ENCODE data around the gene SPRED3. TPM values are rescaled to one million over a fixed set of nuclear protein-coding genes. Genes with fewer than 3 reads are reported as not detected.

Gene SPRED3
- total RNA-seq, 1 donor from 2014 or later = 3.2 TPM

DNA sequence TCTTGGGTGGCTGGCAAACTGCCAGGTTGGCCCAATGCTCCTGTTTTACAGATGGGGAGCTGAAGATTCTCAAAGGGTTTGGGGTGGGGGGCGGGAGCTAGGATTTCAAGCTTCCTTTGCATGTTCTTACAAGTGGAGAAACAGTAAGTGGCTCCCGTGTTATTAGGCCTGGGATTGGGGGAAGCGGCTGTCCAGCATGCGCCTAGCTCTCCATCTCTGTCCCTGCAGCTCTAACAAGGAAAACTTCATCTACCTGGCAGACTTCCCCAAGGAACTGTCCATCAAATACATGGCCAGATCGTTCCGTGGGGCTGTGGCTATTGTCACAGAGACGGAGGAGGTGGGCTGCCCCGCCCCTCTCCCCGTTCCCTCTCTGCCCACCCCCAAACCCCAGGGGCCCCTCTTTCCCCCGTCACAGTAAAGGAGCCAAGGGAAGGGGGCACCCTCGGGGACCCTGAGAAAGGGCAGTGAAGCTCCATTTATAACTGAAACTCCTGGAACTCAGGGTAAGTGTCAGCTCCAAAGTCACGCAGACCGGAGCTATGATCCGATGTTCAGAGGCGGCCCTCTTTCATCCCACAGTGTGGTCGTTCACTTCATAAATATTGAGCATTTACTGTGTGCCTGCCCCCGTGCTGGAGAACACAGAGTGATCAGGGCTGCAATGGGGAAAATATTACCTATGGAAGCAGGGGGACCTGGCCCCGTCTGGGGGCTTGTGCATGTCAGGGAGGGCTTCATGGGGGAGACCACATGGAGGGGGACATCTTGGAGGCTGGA is 29.1 kb upstream of the SPRED3 start:
- TF ChIP-seq, protein P1, sequence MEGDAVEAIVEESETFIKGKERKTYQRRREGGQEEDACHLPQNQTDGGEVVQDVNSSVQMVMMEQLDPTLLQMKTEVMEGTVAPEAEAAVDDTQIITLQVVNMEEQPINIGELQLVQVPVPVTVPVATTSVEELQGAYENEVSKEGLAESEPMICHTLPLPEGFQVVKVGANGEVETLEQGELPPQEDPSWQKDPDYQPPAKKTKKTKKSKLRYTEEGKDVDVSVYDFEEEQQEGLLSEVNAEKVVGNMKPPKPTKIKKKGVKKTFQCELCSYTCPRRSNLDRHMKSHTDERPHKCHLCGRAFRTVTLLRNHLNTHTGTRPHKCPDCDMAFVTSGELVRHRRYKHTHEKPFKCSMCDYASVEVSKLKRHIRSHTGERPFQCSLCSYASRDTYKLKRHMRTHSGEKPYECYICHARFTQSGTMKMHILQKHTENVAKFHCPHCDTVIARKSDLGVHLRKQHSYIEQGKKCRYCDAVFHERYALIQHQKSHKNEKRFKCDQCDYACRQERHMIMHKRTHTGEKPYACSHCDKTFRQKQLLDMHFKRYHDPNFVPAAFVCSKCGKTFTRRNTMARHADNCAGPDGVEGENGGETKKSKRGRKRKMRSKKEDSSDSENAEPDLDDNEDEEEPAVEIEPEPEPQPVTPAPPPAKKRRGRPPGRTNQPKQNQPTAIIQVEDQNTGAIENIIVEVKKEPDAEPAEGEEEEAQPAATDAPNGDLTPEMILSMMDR (IDR thresholded peaks at IDR 0.05; ENCODE audit: unreplicated experiment) = no peak
- H3K4me1 Mint-ChIP-seq (ENCODE audit: unreplicated experiment) = peaks cover 7% of the 10 kb centered on the region
- H3K27ac Mint-ChIP-seq (ENCODE audit: unreplicated experiment) = no peak overlapping the region
- H3K4me3 Mint-ChIP-seq (ENCODE audit: unreplicated experiment) = no peak overlapping the region
- peaks cover 23% of the 10 kb centered on the region for H3K27me3 Mint-ChIP-seq (ENCODE audit: unreplicated experiment)
- DNase-seq (ENCODE audit: low spot score) = no peak
- H3K9me3 Mint-ChIP-seq (ENCODE audit: unreplicated experiment) = no peaks in the 10 kb centered on the region
- H3K36me3 Mint-ChIP-seq (ENCODE audit: low read depth, unreplicated experiment) = peaks cover 6% of the 10 kb centered on the region

DNA sequence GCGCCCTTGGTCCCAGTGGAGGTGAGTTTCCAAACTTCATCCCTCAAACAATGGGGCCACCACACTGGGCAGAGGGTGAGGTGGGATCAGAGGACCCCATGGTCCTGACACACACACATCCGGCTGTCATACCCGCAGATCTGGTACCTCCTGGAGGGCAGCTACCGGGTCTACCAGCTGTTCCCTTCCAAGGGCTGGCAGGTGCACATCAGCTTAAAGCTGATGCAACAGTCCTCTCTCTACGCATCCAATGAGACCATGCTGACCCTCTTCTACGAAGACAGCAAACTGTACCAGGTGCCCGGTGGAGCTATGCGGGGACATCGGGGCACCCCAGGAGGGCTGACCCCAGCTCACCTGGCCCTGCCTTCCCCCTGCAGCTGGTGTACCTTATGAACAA is 28.1 kb upstream of the SPRED3 start:
- no peaks in the 10 kb centered on the region for H3K9me3 Mint-ChIP-seq (ENCODE audit: unreplicated experiment)
- H3K27me3 Mint-ChIP-seq (ENCODE audit: unreplicated experiment) = peaks cover 24% of the 10 kb centered on the region
- H3K36me3 Mint-ChIP-seq (ENCODE audit: low read depth, unreplicated experiment) = peaks cover 6% of the 10 kb centered on the region
- no peak overlapping the region for H3K27ac Mint-ChIP-seq (ENCODE audit: unreplicated experiment)
- peaks cover 7% of the 10 kb centered on the region for H3K4me1 Mint-ChIP-seq (ENCODE audit: unreplicated experiment)
- peak overlapping the region; percentile 86 for H3K4me3 Mint-ChIP-seq (ENCODE audit: unreplicated experiment)
- DNase-seq (ENCODE audit: low spot score) = no peak
- TF ChIP-seq, protein P1 (IDR thresholded peaks at IDR 0.05; ENCODE audit: unreplicated experiment) = no peak

DNA sequence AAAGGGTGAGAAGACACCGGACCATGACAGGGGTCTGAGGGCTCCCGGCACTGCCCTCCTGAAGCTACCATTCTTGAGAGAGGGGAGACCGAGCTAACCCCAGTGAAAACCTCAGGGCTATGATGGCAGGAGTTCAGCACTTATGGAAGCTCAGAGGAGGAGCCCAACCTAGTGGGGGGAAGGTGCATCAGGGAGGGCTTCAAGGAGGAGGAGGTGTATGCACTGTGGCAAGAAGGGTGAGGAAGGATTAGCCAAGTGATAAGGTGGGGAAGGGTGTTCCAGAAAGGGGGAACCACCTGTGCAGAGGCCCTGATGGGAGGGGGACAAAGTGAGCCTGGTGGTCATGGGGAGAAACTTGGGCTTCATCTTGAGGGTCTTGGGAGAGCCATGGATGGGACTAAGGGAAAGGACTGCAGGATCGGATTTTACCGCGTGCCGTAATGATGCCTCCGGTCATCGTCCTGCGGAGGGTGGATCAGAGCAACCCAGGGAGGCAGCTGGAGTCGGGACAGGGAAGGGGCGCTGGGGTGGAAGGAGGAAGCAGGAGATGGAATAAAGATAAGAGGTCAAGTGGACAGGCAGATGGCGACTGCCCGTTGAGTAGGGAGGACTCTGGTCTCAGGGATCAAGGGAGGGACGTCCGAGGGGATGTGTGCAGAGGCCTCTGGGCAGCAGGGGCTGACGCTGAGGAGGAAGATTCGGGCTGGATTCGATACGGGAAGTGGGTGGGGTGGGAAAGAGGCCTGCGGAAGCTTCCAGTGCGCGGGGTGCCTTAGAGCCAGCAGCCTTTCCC is 27.5 kb upstream of the SPRED3 start:
- TF ChIP-seq, protein P1 (IDR thresholded peaks at IDR 0.05; ENCODE audit: unreplicated experiment) = no peak
- peaks cover 6% of the 10 kb centered on the region for H3K36me3 Mint-ChIP-seq (ENCODE audit: low read depth, unreplicated experiment)
- peaks cover 7% of the 10 kb centered on the region for H3K4me1 Mint-ChIP-seq (ENCODE audit: unreplicated experiment)
- DNase-seq (ENCODE audit: low spot score) = no peak
- H3K4me3 Mint-ChIP-seq (ENCODE audit: unreplicated experiment) = peak overlapping the region; percentile 86
- H3K27me3 Mint-ChIP-seq (ENCODE audit: unreplicated experiment) = peaks cover 24% of the 10 kb centered on the region
- H3K9me3 Mint-ChIP-seq (ENCODE audit: unreplicated experiment) = no peaks in the 10 kb centered on the region
- H3K27ac Mint-ChIP-seq (ENCODE audit: unreplicated experiment) = peak overlapping the region; percentile 18

DNA sequence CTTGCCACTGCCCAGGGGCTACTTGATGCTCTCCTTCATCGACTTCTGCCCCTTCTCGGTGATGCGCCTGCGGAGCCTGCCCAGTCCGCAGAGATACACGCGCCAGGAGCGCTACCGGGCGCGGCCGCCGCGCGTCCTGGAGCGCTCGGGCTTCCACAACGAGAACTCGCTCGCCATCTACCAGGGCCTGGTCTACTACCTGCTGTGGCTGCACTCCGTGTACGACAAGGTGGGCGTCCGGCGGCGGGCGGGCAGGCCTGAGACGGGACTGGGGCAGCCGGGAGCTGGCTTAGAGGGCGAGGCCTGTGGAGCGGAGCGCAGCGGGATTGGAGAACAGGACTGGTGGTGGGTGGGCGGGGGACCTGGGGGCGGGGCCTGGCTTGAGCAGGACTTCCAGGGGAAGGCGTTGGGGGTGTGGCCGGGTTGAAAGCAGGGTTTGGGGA is 26.8 kb upstream of the SPRED3 start:
- Mint-ChIP-seq H3K9me3 (ENCODE audit: unreplicated experiment) (no peaks in the 10 kb centered on the region), H3K36me3 (ENCODE audit: low read depth, unreplicated experiment) (peaks cover 6% of the 10 kb centered on the region), H3K27ac (ENCODE audit: unreplicated experiment) (no peak overlapping the region), H3K4me1 (ENCODE audit: unreplicated experiment) (peaks cover 7% of the 10 kb centered on the region), H3K4me3 (ENCODE audit: unreplicated experiment) (peak overlapping the region; percentile 86), H3K27me3 (ENCODE audit: unreplicated experiment) (peaks cover 24% of the 10 kb centered on the region)
- TF ChIP-seq, protein P1 (IDR thresholded peaks at IDR 0.05; ENCODE audit: unreplicated experiment) = no peak
- peak; percentile 77 for DNase-seq (ENCODE audit: low spot score)

Measured in endothelial cell (in vitro differentiated cells).